Measurements from ENCODE around the gene KRT32.

Gene KRT32

DNA sequence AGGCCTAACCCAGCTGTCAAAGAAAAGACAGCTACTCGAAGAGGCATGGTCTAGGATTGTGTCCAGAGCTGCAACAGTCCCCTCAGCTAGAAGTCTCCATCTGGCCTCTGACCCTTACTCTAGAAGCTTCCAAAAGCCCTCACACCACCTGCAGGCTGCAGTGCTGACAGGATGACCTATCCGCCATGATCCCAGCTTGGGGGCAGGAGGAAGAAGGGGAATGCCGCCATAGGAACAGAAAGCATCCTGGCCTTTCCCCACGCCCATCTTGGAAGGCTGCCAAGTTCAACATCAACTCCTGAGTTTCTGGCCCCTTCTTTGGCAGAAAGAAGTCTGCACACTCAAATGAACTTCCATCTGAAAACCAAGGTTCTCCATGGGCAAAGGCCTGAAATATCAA, 25.6 kb upstream of the KRT32 start:
- no peak for DNase-seq (ENCODE audit: low read depth in 2 of 2)

DNA sequence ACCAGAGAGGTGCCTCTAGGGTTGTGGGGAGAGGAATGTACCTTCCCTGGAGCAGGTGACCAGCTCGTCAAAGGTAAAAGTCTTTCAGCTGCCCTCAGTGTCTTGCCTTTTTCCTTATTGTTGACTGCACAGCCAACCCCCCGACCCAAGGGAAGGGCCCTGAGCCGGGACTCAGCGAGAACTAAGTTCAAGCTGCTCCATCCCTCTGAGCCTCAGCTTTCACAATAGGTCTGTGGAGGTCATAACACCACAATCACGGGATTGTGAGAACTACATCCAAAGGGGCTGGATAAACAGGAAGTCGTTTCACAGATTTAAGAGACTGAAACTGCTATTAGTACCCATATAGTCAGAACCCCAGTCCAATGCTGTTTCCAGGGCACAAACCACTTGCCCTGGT, 25.2 kb upstream of the KRT32 start:
- DNase-seq (ENCODE audit: low read depth in 2 of 2): no peak

DNA sequence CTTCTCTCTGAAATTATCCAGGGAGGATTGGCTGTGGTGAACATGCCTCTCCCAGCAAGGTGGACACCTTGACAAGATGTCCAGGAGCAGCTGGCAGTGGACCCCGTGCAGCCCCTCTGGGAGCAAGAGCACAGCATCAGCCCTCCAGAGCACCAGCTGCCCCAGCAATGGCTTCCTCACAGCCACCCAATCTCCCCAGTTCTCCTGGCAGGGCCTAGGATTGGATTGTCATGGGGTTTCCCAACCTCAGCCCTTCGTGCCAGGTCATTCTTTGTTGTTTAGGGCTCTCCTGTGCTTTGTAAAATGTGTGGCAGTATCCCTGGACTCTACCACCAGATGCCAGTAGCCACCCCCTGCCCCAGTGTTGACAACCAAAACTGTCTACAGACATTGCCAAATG, 24.3 kb upstream of the KRT32 start:
- no peak for DNase-seq (ENCODE audit: low read depth in 2 of 2)

DNA sequence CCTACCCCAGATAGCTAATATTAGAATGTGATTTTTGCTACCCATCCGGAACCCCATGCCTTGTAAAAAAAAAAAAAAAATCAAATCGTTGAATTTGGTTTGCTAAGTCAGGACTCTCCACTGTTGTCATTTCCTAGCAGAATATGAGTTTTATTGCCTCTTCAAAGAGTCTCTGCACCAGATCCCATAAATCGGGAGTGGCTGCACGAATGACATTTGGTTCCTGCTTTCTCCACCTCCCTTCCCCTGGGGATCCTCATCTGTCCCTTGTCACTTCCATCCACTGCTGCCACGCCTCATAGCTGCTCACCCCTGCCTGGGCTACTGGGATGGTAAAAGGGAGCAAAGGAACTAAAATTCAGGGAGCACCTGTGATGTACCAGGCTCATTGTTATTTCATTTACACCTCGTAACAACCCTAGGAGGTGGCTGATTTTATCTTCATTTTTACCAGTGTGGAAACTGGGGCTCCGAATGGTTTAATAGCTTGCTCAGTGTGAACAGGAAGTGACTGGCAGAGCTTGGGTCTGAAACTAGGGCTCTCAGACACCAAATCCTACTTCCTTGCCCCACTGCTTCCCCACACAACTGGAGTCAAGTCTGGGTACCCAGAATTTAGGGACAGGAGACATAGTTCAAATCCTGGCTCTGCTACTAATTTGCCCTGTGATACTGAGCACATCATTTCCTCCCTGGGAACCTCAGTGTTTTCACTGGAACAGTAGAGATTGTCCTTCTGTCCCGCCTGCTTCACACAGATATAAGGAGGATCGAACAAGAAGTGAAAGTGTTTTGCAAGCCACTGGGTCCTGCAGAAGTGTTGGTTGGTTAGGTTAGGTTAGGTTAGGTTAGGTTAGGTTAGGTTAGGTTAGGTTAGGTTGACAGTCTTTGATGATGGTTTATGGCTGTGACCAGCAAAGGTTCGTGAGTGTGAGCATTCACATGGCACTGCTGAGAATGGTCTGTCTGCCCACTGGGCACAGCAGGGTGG, 23.1 kb upstream of the KRT32 start:
- DNase-seq (ENCODE audit: low read depth in 2 of 2): no peak

DNA sequence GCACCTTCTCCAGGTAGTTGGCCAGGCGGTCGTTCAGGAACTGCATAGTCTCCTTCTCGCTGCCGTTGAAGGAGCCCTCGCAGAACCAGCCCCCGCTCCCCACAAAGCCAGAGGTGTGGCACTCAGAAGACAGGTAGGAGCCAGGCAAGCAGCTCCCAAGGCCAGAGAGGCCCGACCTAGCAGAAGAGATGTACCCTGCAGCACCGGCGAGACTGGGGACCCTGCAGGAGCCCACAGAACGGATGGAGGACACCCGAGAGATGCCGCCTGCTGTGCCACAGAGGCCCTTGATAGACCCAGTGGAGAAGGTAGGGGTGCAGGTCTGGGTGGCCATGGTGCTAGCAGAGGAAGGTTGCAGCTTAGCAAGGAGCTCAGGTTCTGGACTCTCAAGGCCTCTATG, 22.3 kb upstream of the KRT32 start, which contains the start of gene KRT36:
Gene KRT36, minus strand, starts transcription at position 380 of the 400 bp plus-strand sequence. Its CDS starts 46 bp downstream, at position 334.
- no peak for DNase-seq (ENCODE audit: low read depth in 2 of 2)

DNA sequence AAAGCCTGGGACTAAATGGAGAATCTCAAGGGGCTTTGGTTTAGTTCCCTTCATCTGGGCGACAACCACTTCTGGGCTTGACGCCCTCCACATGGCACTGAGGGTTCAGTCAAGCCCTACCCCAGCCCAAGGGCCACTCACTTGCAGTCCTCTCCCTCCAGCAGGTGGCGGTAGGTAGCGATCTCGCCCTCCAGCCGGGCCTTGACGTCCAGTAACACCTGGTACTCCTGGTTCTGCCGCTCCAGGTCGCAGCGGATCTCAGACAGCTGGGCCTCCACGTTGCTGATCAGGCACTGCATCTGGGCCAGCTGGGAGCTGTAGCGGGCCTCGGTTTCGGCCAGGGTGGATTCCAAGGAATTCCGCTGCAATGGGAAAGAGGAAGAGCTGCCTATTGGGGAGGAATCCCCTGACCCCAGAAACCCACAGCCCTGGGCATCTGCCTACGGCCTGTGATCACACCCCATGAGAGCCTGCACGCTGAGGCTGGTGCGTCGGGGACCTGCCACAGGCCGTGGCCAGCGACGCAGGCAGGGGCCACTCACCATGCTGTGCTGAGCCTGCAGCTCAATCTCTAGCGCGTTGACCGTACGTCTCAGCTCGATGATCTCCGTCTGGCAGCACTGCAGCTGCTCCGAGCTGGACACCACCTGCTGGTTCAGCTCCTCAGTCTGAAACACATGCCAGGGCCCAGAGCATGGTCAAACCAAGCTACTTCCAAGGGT, 19.8 kb upstream of the KRT32 start:
- no peak for DNase-seq (ENCODE audit: low read depth in 2 of 2)

DNA sequence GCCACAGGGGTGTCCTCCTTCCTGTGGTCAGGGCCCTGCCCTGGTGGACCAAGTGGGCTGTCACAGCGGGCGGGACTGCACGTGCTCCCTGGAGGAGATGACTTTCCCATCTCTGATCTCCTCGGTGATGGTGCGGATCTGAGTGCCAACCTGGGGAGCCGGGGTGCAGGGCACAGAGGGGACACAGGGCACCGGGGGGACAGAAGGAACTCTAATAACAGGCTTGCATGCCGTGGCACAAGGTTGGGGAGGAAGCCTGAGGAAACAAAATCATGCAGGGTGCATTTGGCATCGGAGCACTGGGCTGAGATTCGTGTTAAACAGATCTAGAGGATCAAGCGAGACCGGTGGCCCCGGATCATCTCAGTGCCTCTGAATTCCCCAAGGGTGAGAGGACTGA, 19.1 kb upstream of the KRT32 start:
- no peak for DNase-seq (ENCODE audit: low read depth in 2 of 2)

DNA sequence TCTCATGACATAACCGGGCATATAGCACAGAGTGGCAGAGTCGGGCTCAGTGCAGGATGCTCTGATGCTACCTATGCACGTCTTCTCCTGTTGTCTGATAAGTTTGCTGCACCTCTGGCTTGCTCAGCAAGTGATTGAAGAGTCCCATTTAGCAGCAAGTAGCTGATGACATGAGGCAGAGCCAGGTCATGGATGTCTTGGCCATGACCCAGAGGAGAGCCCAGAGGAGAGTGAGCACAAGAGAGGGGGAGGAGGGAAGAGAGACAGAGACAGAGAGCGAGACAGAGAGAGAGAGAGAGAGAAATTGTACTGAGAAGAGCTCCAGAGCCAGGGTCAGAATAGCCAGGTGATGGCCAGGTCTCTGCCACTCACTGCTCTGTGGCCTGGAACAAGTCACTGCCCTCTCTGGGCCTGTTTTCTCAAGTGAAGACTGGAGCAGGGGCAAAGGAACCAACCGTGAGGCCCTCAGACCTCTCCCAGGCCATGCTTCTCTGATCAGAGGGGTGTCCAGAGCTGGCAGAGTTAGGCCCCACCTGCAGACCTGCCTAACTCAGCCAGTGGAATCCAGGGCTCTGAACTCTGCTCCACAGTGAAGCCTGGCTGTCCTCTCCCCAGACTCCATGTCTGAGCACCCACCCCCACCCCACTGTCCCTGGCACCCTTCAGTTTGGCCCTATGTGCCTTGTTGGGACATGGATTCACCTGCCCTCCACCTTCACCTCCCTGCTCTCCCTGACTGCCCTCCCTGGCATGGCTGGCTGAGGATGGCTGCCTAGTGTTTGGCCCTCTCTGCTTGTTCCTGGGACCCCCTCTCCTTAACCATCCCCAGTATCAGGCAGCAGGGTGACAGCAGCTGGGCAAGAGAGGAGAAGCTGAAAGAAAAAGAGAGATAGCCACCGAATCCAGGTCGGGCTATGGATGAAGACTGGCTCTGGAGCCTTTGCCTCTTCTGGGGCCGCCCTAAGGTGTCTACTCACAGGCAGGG, 18.0 kb upstream of the KRT32 start:
- DNase-seq (ENCODE audit: low read depth in 2 of 2): no peak

DNA sequence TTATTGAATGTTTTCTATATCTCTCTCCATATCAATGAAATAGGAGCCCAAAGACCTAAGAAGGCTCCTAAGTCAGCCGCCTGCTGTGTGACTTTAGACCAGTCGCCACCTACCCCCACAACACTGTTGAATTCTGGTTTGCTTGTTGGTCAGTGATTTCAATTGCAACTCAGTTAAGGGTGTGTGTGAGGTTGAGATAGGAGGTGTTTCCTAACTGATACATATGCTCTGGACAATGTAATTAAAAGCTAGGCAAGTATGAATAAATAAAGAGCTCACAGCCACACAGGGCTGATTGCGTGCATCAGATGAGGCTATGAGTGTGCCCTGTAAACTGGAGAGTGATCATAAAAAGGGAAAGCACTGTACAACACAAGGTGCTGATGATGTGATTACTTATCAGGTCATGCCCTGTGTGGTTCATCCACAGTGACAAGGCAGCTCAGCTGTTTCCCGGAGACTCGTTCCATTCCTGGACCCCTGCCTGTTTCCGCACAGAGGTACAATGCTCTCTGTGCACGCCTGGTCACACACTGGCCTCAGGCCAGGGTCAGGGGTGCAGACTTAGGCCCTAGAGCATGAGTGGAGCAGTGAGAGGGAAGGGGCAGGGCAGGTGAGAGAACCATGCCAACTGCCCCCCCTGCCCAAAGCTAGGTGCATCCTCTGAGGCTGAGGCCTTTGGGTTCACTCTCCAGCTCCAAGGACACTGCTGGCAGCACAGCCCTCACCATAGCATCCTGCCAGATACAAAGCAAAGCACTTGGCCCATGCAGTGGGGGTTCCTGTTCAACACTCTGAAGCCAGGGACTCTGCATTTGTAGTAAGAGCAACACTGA, 17.0 kb upstream of the KRT32 start:
- no peak for DNase-seq (ENCODE audit: low read depth in 2 of 2)

DNA sequence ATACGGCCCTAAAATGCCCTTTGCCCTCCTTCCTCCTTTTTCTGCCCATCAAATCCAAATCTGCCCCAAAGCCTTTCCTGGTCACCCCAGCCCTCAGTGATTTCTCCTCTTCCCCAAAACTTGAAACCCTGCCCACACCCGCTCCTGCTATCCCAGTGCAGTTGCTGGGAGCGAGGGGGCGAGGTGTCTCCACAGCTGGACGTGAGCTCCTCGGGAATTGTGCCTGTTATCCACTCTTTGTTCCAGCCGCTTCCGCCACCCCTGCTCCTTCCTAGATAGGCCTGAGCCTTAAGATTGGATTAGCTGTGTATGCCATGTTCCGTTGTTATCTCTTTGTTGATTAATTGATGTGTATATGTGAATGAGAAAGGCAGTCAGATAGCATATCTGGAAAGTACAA, 16.3 kb upstream of the KRT32 start:
- DNase-seq (ENCODE audit: low read depth in 2 of 2): no peak

DNA sequence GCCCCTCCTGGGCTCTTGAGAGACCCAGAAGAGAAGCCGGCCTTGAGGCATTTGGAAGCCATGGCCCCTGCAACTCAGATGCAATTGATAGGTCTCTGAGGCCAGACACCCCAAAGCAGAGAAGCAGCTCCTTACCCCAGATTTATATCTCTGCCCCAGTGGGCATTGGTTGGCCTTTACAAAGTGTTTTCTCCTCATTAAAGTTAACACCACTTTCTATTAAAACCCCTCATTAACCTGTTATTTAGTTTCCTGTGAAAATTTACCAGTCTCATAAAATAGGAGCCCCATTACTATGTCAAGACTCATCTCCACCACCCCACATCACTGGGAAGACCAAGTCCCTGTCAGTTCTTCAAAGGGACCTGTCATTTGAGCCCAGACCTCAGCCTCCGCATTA, 13.8 kb upstream of the KRT32 start, which contains the start of gene KRT35:
Gene KRT35, minus strand, starts transcription at position 116 of the 400 bp plus-strand sequence. Its CDS starts 54 bp downstream, at position 62.
- no peak for DNase-seq (ENCODE audit: low read depth in 2 of 2)

DNA sequence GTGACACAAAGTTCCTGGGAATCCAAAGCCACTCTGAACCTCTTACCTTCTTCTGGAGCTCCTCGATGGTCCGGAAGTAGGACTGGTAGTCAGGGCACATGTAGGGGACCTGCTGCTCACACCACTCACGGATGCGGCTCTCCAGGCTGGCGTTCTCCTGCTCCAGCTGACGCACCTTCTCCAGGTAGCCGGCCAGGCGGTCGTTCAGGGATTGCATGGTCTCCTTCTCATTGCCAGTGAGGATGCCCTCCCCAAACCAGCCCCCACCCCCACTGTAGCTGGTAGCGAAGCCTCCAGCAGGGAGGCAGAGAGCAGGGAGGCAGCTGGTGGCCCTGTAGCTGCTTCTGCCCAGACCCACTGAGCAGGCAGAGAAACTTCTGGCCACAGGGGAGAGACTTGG, 13.4 kb upstream of the KRT32 start:
- DNase-seq (ENCODE audit: low read depth in 2 of 2): no peak

DNA sequence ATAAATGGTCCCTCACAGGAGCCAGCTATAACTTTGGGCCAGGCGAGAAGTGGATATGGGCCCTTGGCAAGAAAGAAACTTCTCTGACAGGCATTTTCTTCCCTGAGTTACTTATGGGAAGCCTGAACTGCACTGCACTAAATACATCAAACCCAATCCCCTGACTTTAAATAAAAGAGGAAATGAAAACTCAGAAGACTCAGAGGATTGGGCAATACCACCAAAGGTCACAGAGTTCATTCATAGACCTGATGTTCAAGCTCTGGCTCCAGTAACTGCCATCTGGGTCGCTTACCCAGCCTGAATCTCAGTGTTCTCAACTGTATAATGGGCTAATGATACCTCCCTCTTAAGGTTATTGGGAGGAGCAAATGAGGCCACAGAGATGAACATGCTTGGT, 12.9 kb upstream of the KRT32 start:
- DNase-seq (ENCODE audit: low read depth in 2 of 2): no peak

DNA sequence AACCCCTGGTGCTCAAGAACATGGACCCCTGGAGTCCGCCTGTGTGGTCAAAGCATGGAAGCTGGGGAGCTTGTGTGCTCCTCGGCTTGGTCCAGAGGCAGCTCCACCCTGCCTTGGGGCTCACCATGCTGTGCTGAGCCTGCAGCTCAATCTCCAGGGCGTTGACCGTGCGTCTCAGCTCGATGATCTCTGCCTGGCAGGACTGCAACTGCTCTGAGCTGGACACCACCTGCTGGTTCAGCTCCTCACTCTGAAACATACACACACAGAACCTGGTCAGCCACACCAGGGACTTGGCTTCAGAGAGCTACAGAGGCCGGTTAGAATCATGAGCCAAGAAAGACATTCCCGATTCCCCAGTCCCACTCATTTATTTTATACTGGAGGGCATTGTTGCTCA, 11.1 kb upstream of the KRT32 start:
- DNase-seq (ENCODE audit: low read depth in 2 of 2): no peak

DNA sequence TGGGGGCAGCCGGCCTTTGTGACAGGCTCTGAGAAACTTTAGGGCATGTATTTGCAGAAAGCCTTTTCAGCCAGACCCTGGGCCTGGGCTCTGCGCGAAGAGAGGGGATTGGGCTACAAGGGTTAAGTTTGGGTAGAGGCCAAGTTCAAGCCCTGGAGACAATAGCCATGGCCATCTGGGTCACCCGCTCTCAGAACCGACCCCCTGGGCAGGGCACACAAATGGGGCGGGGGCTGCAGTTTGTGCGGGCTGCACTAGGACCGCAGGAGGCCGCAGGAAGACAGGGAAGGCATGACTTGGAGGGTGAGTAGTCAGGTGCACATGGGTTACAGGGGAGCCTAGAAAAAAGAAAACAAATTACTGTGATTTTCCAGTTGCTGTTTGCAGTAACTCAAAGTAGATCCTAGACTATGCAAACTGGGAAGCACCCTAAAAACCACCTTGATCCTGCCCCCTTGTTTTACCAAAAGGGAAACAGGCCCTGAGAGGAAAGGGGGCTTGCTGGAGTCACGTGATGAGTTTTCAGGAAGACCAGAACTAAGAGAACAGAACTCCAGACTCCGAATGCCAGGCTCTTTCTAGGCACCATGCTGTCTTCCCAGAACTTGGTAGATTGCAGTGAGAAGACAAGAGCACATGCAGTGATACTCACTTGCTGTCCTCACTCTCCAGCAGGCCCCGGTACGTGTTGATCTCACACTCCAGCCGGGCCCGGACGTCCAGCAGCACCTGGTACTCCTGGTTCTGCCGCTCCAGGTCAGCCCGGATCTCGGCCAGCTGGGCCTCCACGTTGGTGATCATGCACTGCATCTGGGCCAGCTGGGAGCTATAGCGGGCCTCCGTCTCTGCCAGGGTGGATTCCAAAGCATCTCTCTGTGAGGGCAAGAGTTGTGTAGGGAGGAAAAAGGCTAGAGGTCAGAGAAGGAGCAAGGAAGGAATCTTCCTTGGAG, 10.0 kb upstream of the KRT32 start:
- no peak for DNase-seq (ENCODE audit: low read depth in 2 of 2)

DNA sequence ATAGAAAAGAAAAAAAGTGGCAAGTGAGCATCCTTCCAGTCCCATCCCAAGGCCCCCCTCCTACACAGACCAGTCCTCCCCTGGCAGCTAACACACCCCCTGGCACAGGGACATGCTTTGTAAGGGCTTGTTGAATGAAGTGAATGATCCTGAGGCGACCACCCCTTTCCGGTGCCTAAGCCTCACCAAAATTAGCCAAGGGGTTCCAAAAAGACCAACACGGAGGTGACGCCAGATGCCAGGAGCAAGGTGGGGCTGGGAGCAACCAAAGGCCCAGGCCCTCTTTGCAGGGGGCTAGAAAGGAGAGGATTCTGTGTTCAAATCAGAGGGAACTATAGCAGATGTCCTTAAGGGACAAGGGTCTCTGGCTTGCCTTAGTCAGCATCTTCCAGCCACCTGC, 8.2 kb upstream of the KRT32 start:
- no peak for DNase-seq (ENCODE audit: low read depth in 2 of 2)

DNA sequence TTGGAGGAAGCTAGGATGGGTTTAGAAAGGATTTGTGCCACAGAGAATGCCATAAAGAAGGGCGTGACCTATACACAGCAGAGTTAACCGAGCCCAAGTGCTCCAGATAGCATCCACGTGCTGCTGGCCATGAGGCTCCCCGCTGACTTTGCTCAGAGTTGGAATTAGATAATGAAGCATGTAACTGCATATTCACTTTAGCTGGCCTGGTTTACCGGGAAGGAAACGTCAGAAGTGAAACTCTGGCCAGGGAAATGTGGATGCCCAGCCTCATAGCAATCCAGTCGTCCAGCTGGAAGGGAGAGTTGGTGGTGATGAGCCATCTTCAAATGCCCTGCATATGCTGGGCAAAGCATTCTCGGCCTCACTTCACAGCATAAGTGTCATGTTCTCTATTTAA, 7.7 kb upstream of the KRT32 start:
- no peak for DNase-seq (ENCODE audit: low read depth in 2 of 2)

DNA sequence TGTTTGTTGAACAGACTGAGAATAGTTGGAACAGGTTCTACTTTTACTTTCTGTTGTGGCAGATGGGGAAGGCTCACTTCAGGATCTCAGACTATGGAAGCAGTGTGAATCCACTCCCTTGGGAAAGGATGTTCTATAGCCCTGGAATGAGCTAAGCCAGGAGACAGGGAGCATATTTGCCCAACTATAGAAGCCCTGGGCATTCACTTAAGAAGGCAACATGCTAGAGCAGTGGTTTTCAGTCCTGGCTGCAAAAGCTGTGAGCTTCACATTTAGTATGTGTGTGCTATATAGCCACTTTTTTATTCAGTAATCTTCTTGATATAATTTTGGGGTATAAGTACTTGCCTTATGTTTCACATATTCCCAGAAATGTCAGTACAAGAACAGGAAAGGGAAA, 1.2 kb upstream of the KRT32 start:
- DNase-seq (ENCODE audit: low read depth in 2 of 2): no peak

DNA sequence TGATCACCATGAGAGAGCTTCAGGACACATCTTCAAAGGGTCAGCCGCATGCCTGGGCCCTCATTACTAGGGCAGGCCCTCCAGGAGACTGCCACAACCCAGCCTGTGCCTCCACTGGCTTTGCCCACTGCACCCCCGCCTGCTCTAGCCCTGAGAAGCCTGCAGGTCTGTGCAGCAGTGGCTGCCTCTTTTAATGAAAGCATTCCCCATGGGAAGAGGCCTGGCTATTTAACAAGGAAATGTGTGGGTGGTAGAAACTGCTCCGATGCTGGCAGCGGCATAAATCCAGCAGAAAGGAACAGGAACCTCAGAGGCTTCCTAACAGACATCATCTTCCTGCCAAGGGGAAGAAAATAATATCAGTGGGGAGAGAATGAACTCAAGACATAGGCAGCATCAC, 375 bp upstream of the KRT32 start:
- no peak for DNase-seq (ENCODE audit: low read depth in 2 of 2)

DNA sequence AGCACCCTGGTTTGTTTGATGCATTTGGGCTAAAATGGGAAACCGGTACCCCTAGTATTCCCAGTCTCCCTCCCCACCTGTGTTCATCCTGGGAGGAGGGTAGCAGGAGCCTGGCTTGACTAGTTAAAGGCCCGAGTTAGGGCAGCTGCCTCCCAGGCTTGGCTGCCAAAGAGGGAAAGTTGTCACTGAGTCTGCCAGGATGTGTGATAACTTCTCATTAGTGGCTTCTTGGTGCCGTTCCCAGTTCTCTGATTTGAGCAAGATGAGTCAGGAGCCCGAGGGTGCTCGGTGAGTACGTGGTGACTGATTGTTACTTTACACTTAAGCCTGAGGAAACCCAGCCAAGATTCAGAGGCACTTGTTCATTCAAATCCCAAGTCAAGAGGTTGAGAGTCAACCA, 2.5 kb downstream of the KRT32 start:
- peak; percentile 77 to 80 for DNase-seq (ENCODE audit: low read depth in 2 of 2)
